ENCODE measurements around the gene JAG2.

JAG2 gene

DNA sequence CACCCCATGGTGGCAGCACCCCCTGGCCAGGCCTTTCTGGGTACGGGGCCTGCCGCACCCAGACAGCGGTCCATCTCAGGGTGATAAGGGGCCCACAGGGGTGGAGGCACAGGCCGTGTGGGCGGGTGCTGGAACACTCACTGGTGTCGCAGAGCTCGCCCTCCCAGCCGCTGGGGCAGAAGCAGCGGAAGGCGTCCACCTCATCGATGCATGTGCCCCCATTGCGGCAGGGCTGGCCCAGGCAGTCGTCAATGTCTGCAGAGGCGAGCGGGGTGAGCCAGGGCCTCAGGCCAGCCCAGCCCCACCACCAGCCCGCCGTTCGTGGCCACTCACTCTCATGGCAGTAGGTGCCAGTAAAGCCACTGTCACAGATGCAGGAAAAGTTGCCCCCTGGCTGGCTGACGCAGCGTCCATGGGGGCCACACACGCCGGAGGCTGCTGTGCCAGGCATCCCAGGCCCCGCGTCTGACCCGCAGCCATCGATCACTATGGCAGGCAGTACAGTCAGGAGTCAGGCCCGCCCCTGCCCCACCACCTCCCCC lies 19.9 kb downstream of the JAG2 start:
- DNase-seq: no peak

DNA sequence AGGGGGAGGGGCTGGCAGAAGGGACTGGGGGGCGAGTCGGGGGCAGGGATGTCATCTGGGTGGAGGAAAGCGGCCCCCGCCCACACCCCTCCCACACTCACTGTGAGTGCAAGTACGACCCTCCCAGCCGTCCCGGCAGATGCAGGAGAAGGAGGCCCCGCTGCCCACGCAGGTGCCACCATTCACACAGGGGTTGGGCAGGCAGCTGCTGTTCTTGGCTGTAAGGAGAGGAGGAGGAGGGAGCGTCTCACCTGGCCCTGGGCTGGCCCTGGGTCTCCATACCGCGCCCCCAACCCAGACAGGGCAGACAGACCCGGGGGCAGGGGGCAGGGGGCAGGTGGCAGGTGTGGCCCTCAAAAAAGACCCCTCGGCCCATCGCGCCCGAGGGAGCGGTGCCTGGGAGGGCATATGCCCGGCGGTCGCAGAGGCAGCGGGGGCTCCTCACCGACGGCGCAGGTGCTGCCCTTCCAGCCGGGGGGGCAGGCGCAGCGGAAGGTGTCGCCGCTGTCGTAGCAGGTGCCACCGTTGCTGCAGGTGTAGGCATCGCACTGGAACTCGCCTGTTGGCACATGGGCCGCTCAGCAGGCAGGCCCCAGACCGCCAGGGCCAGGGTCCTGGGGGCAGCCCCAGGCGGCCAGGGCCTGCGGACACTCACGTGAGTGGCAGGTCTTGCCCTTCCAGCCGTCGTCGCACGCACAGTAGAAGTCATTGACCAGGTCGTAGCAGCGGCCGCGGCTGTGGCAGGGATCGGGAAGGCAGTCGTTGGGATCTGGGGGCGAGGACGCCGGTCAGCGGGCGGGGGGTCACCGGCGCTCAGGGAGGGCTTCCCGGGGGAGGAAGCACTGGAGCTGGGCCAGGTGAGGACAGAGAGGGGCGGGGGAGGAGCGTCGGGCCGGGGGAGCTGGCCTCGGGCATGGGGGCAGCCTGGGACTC lies 20.6 kb downstream of the JAG2 start:
- DNase-seq: no peak

DNA sequence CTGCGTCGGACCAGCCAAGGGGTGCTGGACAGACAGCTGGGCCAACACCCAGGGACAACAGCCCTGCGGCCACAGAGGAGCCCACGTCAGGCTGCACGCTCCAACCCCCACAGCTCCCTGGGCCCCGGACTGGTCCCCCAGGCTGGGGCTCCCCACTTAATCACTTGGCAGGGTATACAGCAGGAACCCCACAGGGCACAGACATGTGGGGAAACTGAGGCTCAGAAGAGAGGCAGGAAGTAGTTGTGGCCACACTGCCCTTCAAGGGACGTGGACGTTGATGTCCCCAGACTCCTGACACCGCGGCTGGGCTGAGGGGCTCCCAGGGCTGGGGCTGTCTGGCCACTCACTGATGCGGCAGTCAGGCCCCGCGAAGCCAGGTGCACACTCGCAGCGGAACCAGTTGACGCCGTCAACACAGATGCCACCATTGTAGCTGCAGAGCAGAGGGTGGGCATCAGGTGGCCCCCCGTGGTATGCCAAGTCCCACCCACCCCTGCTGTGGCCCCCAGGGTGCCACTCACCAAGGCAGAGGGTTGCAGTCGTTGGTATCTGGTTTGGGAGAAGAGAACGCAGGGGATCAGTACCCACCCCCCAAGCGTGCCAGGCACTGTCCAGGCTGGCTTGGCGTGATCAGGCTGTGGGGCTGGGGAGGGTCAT lies 21.5 kb downstream of the JAG2 start:
- no peak for DNase-seq

DNA sequence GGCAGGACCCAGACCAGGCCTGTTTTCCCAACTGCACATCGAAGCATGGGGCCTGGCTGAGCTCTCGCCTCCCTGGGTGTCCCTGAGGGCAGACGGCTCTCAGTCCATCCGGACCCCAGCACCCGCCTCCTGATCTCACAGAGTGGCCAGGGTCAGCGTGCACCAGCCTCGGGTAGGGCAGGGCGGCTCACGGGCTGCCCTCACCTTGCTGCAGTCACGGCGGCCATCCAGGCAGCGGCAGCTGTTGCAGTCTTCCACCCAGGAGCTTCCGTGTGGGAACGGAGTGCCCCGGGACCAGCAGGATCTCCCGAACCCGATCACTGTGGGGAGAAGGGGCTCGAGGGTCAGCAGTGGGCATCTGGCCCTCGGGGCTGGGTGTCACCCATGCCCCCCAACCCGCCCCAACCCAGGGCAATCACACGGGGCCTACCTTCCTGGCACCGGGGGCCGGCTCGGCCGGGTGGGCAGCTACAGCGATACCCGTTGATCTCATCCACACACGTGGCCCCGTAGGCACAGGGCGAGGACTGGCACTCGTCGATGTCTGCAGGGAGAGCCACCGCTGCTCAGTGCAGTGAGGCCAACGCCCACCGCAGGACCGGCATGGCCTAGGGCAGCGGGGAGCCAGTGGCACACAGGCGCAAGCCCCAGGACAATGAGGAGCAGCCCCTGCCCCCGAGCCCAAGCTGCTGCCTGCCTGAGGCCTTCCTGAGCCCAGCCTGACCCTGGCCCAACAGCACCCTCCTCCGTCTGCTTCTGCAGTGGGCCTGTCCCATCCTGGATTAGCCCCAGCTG lies 22.2 kb downstream of the JAG2 start:
- no peak for DNase-seq

DNA sequence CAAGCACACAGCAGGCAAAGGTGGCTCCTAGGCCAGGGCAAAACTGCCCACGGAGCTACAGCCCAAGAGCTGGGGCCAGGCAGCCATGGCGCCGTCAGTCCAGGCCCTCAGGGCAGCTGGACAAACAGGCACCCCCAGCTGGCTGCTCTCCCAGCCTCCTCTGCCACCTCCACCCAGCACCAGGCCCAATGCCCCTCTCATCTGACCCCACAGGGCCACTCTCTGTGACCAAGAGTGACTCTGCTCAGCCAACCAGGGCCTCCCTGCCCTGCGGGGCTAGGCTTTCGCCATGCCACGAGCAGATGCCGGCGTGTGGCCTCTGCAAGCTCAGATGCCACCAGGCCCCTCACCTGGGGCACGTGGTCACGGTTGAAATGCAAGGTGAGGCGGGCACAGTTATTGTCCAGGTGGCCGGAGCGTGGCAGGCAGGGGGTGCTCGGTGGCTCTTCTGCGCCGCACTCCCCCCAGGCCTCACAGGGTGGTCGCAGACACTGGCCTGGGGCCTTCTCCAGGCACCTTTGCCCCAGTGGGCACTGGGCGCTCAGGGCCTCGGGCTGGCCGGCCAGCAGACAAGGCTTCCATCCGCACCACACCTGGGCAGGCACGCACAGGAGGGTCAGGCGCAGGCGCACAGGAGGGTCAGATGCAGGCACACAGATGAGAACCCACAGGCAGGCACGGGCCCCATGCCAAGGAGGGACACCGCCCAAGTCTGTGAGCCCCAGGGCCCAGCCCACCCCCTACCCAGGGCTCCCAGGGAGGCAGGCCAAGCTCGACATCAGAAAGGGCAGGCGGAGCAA lies 23.0 kb downstream of the JAG2 start:
- DNase-seq: no peak

DNA sequence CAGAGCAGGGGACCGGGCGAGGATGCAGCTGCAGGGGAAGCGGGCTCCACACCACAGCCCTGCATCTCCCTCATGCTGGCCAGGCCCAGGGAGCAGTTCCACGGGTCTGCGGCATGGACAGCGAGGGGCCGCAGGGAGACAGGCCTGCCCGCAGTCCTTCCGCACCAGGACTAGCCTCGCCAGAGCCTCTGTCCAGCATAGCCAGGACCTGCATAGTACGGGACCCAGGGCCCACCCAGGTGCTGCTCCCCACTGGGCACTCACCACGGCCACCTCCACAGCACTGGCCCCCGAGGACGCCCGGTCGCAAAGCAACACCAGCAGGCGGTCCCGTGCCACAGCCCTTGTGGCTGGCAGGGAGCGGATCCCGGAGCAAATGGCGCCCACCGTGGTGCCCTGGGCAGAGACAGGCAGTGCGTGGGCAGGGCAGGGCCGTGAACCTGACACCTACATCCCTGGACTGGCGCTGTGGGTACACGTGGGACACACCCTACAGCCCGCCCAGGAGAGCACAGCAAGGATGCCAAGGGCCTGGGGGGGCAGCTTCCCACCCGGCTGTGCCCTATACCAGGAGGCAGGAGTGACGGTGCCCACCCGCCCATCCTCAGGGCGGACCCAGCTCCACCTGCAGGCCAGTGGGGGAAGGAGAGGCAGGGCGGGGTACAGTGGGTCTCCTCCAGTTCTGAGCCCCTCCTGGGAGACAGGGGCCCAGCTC lies 23.8 kb downstream of the JAG2 start:
- DNase-seq: no peak

DNA sequence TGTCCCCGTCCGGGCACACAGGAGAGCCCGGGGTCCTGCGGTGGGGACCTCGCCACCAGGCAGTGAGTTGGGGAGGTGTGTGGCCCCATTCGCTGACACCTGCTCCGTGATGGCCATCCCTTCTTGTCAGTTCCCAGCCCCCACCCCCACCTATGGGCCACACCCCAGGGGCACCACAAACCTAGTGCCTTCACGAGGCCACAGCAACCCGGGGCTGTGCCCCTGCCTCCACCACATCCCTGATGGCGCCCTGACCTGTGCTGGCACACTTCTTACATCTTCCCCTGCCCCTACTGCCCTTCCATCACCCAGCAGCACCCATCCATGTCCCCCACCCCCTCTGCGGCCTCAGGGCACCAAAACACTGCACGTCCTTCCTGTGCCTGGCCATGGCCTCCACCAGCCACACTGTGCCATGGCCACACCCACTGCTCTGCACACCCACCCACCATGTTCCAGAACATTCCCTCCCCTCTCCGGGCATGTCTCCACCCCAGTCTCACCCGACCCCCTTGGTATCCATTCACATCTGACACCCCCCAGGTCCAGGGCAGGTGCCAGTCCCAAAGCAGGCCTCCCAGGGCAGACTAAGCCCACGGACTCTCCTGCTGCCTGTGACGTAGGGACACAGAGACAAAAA lies 24.4 kb downstream of the JAG2 start:
- DNase-seq: no peak

DNA sequence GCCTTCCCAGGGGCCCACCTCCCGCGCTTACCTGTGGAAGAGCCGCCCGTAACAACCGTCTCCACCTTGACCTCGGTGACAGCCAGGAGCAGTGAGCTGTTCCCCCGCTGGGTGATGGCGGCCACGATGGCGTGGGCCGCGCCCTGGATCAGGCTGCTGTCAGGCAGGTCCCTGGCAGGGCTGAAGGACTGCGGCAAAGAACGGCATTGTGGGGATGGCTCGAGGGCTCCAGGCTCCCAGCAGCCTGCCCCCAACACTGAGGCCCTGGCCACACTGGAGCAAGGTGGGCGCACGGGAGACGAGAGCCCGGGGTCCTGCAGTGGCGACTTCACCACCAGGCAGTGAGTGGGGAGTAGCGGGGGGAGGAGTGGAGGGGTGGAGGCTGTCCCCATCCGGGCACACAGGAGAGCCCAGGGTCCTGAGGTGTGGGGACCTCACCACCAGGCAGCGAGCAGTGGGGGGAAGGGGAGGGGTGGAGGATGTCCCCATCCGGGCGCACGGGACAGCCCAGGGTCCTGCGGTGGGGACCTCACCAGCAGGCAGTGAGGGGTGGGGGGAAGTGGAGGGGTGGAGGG lies 25.0 kb downstream of the JAG2 start:
- DNase-seq: no peak

DNA sequence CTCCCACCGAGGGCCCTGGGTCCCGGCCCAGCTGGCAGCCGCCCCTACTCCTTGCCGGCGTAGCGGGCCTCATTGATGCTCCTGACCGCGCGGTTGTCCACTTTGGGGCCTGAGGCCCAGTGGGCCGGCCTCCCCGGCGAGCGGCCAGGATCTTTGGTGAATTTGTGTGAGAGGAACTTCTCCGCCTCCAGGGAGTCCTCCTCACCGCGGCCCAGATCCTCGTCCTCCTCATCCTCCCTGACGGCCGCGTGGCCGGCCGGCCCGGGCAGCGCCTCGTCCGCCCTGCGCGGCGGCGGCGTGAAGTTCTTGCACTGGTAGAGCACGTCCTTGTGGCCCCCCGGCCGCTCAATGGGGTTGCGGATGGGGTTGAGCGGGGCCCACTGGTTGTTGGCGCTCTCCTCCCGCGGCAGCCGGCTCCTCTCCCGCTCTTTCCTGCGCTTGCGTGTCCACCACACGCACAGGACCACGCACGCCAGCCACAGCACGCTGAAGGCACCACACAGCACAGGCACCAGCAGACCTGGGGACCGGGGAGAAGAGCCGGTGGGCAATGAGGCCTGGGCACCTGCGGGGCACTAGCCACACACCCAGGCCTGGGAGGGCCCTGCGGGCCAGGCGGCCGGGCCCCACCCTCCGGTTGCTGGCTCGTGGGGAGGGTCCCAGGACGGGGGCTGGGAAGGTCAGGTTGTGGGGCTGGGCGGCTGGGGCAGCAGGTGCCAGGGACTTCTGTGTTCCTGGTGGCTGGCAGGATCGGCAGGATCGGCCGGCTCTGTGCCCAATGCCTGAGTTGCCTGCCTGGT lies 25.7 kb downstream of the JAG2 start:
- no peak for DNase-seq

DNA sequence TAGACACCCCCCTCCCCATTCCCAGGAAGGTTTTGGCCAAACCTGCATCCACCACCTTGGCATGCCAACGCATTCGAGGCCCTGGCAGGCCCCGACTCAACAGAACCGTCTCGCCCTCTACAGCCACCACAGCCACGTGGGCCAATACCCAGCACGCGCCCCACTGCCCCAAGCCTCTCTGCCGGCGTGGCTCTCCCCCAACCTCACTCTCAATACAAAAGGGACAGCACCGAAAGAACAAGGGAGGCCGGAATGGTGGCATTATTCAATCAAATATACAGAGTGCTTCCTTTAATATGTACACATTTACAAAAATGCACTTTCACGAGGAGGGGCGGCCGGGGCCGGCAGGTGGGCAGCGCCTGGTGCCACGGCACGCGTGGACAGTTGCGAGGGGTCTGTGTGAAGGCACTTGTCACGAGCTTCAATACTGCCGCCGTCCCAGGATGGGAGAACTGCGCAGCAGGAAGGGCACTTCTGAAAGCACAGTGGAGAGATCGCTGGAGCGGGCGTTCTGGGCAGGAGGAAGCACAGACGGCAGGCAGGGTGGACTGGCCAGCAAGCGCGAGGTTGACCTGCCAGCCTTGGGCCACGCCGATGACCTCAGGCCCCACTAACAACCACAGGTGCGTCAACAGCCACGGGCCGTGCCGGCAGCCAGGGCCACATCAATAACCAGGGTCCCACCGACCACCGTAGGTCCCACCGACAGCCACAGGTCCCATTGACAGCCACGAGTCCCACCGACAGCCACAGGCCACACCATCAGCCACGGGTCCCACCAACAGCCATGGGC lies 26.9 kb downstream of the JAG2 start:
- DNase-seq: no peak

DNA sequence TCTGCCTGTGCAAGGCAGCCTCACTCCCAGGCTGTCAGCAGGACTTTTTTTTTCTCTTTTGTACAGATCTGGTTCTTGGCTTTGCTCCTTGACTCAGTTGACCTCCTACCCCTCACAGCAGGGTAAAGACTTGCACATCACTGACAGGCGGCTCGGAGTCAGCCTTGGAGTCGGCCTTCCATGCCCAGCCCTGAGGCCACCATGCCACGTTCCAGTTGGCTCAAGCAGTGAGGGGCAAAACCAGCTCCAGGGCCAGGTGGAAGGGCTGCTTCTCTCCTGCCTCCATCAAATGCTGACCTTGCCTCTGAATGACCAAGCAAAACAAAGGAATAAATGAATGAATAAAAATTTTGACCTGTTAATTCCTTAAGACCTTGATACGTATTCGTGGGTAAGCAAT lies 27.6 kb downstream of the JAG2 start:
- no peak for DNase-seq

DNA sequence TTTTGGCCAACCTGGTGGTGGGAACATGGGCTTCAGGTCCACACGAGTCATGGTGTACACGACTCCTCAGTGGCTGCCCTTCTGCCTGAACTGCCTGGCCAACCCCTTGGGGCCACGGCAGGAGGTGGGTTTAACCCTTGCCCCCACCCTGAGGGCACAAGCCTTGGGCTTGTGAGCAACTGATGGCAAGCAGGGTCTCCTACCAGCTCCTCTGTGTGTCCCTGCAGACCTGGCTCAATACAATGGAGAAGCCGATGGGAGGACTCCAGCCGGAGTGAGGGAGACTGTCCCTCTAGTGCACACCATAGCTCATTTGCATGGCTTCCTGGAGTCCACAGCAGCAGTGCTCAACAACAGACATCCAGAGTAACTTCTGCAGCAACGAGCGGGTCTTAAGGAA lies 28.0 kb downstream of the JAG2 start:
- DNase-seq: no peak

DNA sequence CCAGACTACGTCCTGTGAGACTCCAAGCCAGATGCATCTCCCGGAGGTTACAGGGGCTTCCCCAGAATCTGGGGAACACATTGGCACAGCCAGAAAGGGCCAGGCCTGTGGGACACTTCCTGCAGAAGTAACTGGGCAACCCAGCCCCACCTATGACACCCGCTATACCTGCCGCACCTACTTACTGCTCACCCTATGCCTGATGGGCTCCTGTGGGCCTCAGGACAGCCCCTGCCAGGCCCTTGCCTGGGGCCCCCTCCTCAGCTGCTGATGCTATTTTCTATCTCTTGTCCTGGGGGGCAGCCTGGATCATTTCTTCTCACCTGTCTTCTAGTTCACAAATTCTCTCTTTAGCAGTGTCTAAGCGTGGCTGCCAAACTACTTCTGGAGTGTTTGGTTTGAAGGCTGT lies 28.7 kb downstream of the JAG2 start:
- no peak for DNase-seq

DNA sequence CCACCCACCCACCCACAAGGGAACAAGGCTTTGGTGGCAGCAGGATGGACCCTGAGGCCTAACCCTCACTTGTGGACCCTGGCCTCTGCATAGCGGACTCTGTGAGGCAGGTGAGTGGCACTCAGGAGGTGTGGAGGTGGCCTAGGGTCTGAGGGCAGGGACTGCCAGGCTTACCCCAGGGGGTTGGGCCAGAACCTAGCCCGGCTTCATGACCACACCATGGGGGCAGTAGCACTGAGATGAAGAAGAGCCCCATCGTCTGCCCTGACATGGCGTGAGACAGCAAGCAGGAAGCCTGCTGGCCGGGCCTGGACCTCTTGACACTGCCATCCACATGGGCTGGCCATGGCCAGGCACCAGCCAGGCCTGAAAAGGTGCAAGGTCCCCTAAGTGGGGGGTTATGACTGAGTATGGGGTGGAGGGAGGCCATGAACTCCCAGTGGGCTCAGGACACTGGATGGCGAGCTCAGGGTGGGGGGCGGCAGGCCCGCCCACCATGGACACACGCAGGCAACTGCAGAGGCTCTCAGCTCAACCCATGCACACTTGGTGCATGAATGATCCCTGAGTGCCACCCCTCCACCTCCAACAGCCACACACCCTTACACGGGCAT lies 29.3 kb downstream of the JAG2 start:
- DNase-seq: no peak

DNA sequence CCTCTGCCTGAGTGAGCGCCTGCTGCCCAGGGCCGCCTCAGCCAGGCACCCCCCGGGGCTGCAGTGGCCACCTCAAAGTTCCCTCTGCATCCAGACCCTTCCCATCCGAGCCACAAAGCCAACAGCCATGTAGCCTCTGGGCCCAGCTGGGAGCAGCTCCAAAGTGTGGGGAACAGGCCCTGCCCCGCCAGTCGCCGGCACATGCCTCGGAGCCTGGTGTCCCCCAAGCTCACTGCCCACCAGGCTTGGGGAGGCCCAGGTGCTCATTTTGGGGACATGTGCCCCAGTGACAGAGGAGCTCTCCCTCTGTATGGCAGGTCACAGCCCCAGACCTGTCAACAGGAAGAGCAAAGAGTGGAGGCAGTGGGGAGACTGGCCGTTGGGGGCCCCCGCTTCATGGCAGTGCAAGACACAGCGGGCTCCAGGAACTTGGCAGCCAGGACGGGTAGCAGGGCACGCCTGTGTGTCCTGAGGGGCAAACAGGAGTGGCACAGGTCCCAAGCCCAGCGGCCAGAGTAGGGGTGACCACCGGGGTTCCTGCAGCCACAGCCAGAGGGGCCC lies 29.9 kb downstream of the JAG2 start:
- DNase-seq: no peak

DNA sequence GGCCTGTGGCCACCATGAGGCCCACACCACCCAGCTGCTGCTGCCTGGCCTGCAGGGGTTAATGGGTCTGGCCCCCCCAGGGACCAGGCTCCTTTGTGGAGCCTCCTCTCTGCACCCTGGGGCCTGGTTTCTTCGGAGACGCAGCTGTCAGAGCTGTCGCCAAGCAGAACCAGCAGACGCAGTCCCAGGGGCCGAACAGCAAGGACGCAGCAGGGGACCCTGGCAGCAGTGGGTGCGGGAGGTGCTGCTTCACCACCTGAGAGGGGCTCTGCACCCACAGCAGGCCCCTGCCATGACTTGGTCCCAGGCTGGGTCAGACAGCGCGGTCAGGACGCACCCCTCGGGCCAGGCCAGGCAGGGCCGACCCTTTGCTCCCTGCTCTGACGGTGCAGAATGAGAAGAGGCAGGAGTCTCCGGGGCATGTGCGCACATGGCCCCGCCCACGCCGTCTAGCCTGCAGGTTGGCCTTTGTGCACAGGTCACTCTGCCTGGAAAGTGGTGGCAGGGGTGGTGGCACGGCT lies 30.5 kb downstream of the JAG2 start:
- no peak for DNase-seq

DNA sequence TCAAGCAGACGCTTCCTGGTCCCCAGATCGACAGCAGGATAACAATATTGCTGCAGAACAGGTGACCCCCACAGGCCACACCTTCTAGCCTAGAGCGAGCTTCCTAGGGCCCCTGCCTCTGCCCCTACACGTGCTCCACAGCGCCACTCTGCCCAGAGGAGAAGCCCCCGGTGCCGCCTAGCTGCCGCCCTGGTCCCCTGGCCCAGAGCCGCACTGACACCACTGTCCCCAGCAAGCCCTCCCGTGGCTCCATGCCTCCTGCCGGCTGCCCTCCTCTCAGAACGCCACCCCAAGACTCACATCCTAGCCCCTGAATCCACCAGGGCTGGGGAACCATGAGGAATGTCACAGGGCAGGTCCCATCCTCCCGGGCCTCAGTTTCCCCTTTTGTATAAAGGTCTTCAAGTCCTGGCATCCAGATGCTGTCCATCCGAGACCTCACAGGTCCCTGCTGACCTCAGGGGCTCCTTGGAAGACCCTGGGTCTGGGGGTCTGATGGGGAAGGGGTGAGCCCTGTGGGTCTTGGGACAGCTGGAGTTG lies 31.0 kb downstream of the JAG2 start:
- DNase-seq: no peak
